ENCODE results near the gene CCNB2. TPM values are rescaled to one million over a fixed set of nuclear protein-coding genes. Genes with fewer than 3 reads are reported as not detected.
A peak's percentile ranks its signal among the peaks of the same experiment; 100 is the strongest.

Gene CCNB2
- total and polyA plus RNA-seq, 7 experiments from 2014 or later, result 0.27 to 52.2 (median 0.41) TPM; not detected in 2

GRCh38 chr15:59166601-59167265 is 61.8 kb downstream of the CCNB2 start:
- H3K27ac ChIP-seq (ENCODE audit: low read depth, low read length), result no peak overlapping the region
- ChIA-PET CTCF (no interaction called here), POLR2A (no interaction called here)
- no peaks in the 10 kb centered on the region for H3K27me3 ChIP-seq (ENCODE audit: control insufficient read depth in 2 of 2, insufficient read depth in 2 of 2, low read length in 2 of 2)
- H3K9me3 ChIP-seq (ENCODE audit: control insufficient read depth in 2 of 3, low read length in 3 of 3), result no peaks in the 10 kb centered on the region
- Mint-ChIP-seq H3K4me3 (no peak overlapping the region), H3K4me1 (peaks cover 0 to 29% (median 0%) of the 10 kb centered on the region in 7 donors), H3K9me3 (no peaks in the 10 kb centered on the region), H3K36me3 (peaks cover 0 to 35% (median 0%) of the 10 kb centered on the region in 5 donors), H3K27me3 (no peaks in the 10 kb centered on the region), H3K27ac (peak overlapping the region in 1 of 9 donors; percentile 79)
- no peak for DNase-seq
- ATAC-seq, result no peak
- no peaks in the 10 kb centered on the region for H3K4me1 ChIP-seq (ENCODE audit: control insufficient read depth in 2 of 2, insufficient read depth in 2 of 2, low read length in 2 of 2)
- no peak overlapping the region for H3K4me3 ChIP-seq (ENCODE audit: low read length)
- H3K36me3 ChIP-seq (ENCODE audit: control insufficient read depth in 2 of 3, insufficient read depth in 3 of 3, low read length in 3 of 3), result no peaks in the 10 kb centered on the region
- intact Hi-C loops (cut with micrococcal nuclease), result no loop called here

- Histone ChIP-seq H3K27ac (ENCODE audit: low read depth, low read length) (no peak overlapping the region), H3K36me3 (ENCODE audit: control insufficient read depth in 2 of 3, insufficient read depth in 3 of 3, low read length in 3 of 3) (no peaks in the 10 kb centered on the region), H3K27me3 (ENCODE audit: control insufficient read depth in 2 of 2, insufficient read depth in 2 of 2, low read length in 2 of 2) (no peaks in the 10 kb centered on the region), H3K4me3 (ENCODE audit: low read length) (no peak overlapping the region), H3K4me1 (ENCODE audit: control insufficient read depth in 2 of 2, insufficient read depth in 2 of 2, low read length in 2 of 2) (no peaks in the 10 kb centered on the region), H3K9me3 (ENCODE audit: control insufficient read depth in 2 of 3, low read length in 3 of 3) (no peaks in the 10 kb centered on the region)
- ATAC-seq, result no peak
- Mint-ChIP-seq H3K27ac (no peak overlapping the region), H3K9me3 (peaks cover 0 to 1% (median 0%) of the 10 kb centered on the region in 11 donors), H3K27me3 (no peaks in the 10 kb centered on the region), H3K4me1 (peaks cover 0 to 29% (median 0%) of the 10 kb centered on the region in 7 donors), H3K4me3 (no peak overlapping the region), H3K36me3 (peaks cover 0 to 39% (median under 1%) of the 10 kb centered on the region in 5 donors)
- ChIA-PET POLR2A (no interaction called here), CTCF (no interaction called here)
- no peak for DNase-seq
- intact Hi-C loops (cut with micrococcal nuclease), result no loop called here
Measured at GRCh38 chr15:59168536-59168935, 63.6 kb downstream of the CCNB2 start.

GRCh38 chr15:59169251-59169708 is 64.3 kb downstream of the CCNB2 start:
- Histone ChIP-seq H3K9me3 (ENCODE audit: control insufficient read depth in 2 of 3, low read length in 3 of 3) (no peaks in the 10 kb centered on the region), H3K4me1 (ENCODE audit: control insufficient read depth in 2 of 2, insufficient read depth in 2 of 2, low read length in 2 of 2) (no peaks in the 10 kb centered on the region), H3K27ac (ENCODE audit: low read depth, low read length) (no peak overlapping the region), H3K4me3 (ENCODE audit: low read length) (no peak overlapping the region), H3K27me3 (ENCODE audit: control insufficient read depth in 2 of 2, insufficient read depth in 2 of 2, low read length in 2 of 2) (no peaks in the 10 kb centered on the region), H3K36me3 (ENCODE audit: control insufficient read depth in 2 of 3, insufficient read depth in 3 of 3, low read length in 3 of 3) (no peaks in the 10 kb centered on the region)
- Mint-ChIP-seq H3K9me3 (peaks cover 0 to 5% (median 0%) of the 10 kb centered on the region in 11 donors), H3K27me3 (no peaks in the 10 kb centered on the region), H3K36me3 (peaks cover 0 to 37% (median 3%) of the 10 kb centered on the region in 5 donors), H3K4me3 (no peak overlapping the region), H3K4me1 (peaks cover 0 to 29% (median 0%) of the 10 kb centered on the region in 7 donors), H3K27ac (peak overlapping the region in 2 of 9 donors; percentile 21 to 69)
- intact Hi-C loops (cut with micrococcal nuclease), result no loop called here
- peak; percentile 65 for ATAC-seq
- no peak for DNase-seq
- ChIA-PET POLR2A (no interaction called here), CTCF (no interaction called here)

GRCh38 chr15:59170295-59171066 is 65.5 kb downstream of the CCNB2 start:
- Histone ChIP-seq H3K27ac (ENCODE audit: low read depth, low read length) (no peak overlapping the region), H3K27me3 (ENCODE audit: control insufficient read depth in 2 of 2, insufficient read depth in 2 of 2, low read length in 2 of 2) (no peaks in the 10 kb centered on the region), H3K36me3 (ENCODE audit: control insufficient read depth in 2 of 3, insufficient read depth in 3 of 3, low read length in 3 of 3) (no peaks in the 10 kb centered on the region), H3K4me3 (ENCODE audit: low read length) (no peak overlapping the region), H3K9me3 (ENCODE audit: control insufficient read depth in 2 of 3, low read length in 3 of 3) (no peaks in the 10 kb centered on the region), H3K4me1 (ENCODE audit: control insufficient read depth in 2 of 2, insufficient read depth in 2 of 2, low read length in 2 of 2) (no peaks in the 10 kb centered on the region)
- H3K4me1 Mint-ChIP-seq, result peaks cover 0 to 33% (median 0%) of the 10 kb centered on the region in 7 donors
- peak overlapping the region in 2 of 9 donors; percentile 18 to 33 for H3K27ac Mint-ChIP-seq
- ChIA-PET POLR2A (interaction anchor here (0.6 kb wide), 1 partner anchor 1485 kb away, joined by 3 read pairs; no protein-coding TSS in a partner anchor), CTCF (interaction anchor here (0.5 kb wide), 1 partner anchor 121 kb away, joined by 6 read pairs; no protein-coding TSS in a partner anchor)
- peaks cover 0 to 5% (median 2%) of the 10 kb centered on the region in 5 donors for H3K27me3 Mint-ChIP-seq
- H3K9me3 Mint-ChIP-seq, result peaks cover 0 to 5% (median 0%) of the 10 kb centered on the region in 11 donors
- ATAC-seq (no peak), DNase-seq (no peak)
- intact Hi-C loops (cut with micrococcal nuclease), result no loop called here
- peaks cover 0 to 31% (median 3%) of the 10 kb centered on the region in 5 donors for H3K36me3 Mint-ChIP-seq
- no peak overlapping the region for H3K4me3 Mint-ChIP-seq

- ChIA-PET CTCF (no interaction called here), POLR2A (no interaction called here)
- Mint-ChIP-seq H3K27ac (peak overlapping the region in 1 of 9 donors; percentile 18), H3K4me1 (peaks cover 0 to 31% (median 0%) of the 10 kb centered on the region in 7 donors), H3K9me3 (peaks cover 0 to 5% (median 0%) of the 10 kb centered on the region in 11 donors), H3K27me3 (peaks cover 0 to 8% (median 5%) of the 10 kb centered on the region in 5 donors), H3K36me3 (peaks cover 0 to 26% (median 3%) of the 10 kb centered on the region in 5 donors), H3K4me3 (no peak overlapping the region)
- Histone ChIP-seq H3K4me1 (ENCODE audit: control insufficient read depth in 2 of 2, insufficient read depth in 2 of 2, low read length in 2 of 2) (no peaks in the 10 kb centered on the region), H3K27ac (ENCODE audit: low read depth, low read length) (no peak overlapping the region), H3K27me3 (ENCODE audit: control insufficient read depth in 2 of 2, insufficient read depth in 2 of 2, low read length in 2 of 2) (no peaks in the 10 kb centered on the region), H3K4me3 (ENCODE audit: low read length) (no peak overlapping the region), H3K36me3 (ENCODE audit: control insufficient read depth in 2 of 3, insufficient read depth in 3 of 3, low read length in 3 of 3) (no peaks in the 10 kb centered on the region), H3K9me3 (ENCODE audit: control insufficient read depth in 2 of 3, low read length in 3 of 3) (no peaks in the 10 kb centered on the region)
- DNase-seq (no peak), ATAC-seq (no peak)
- intact Hi-C loops (cut with micrococcal nuclease), result no loop called here
Measured at GRCh38 chr15:59171067-59171397, 66.1 kb downstream of the CCNB2 start.

GRCh38 chr15:59172289-59172901 is 67.4 kb downstream of the CCNB2 start:
- ChIA-PET CTCF (no interaction called here), POLR2A (no interaction called here)
- Histone ChIP-seq H3K4me3 (ENCODE audit: low read length) (no peak overlapping the region), H3K27ac (ENCODE audit: low read depth, low read length) (no peak overlapping the region), H3K36me3 (ENCODE audit: control insufficient read depth in 2 of 3, insufficient read depth in 3 of 3, low read length in 3 of 3) (no peaks in the 10 kb centered on the region), H3K9me3 (ENCODE audit: control insufficient read depth in 2 of 3, low read length in 3 of 3) (no peaks in the 10 kb centered on the region), H3K4me1 (ENCODE audit: control insufficient read depth in 2 of 2, insufficient read depth in 2 of 2, low read length in 2 of 2) (no peaks in the 10 kb centered on the region), H3K27me3 (ENCODE audit: control insufficient read depth in 2 of 2, insufficient read depth in 2 of 2, low read length in 2 of 2) (no peaks in the 10 kb centered on the region)
- Mint-ChIP-seq H3K27ac (no peak overlapping the region), H3K4me3 (no peak overlapping the region), H3K27me3 (peaks cover 2 to 8% (median 5%) of the 10 kb centered on the region in 5 donors), H3K9me3 (peaks cover 0 to 5% (median 0%) of the 10 kb centered on the region in 11 donors), H3K36me3 (peaks cover 0 to 21% (median 3%) of the 10 kb centered on the region in 5 donors), H3K4me1 (peaks cover 0 to 30% (median 0%) of the 10 kb centered on the region in 7 donors)
- ATAC-seq (no peak), DNase-seq (no peak)
- intact Hi-C loops (cut with micrococcal nuclease), result no loop called here

Measured in naive thymus-derived CD4-positive, alpha-beta T cell (primary cell).